Neural progenitor cell (in vitro differentiated cells): Measurements from ENCODE around the gene UBB.

Experiments used
- CTCF ChIP-seq: fragments of 200-600 bp; sonication (generic); IDR thresholded peaks from 2 replicates; pipeline ENCODE4 v1.5.1; 2017; ENCODE audit warnings: antibody characterized with exemption, mild to moderate bottlenecking
- EZH2phosphoT487 ChIP-seq: fragments of 200-600 bp; sonication (generic); IDR thresholded peaks from 2 replicates; pipeline ENCODE4 v1.6.1; 2017; ENCODE audit warnings: antibody characterized with exemption

- TF ChIP-seq CTCF (no peak), EZH2phosphoT487 (no peak)
Observed at GRCh38 chr17:16352667-16353316, 28.1 kb upstream of the UBB start.
